B cell (primary cell): ENCODE measurements around the gene RNF187.

Experiments
- EZH2 ChIP-seq: IDR thresholded peaks from 2 replicates; pipeline ENCODE4 v1.6.1; 2012; ENCODE audit warnings: borderline replicate concordance, low read depth, mild to moderate bottlenecking, moderate library complexity, low read length; ENCODE audit not compliant: insufficient read depth, poor library complexity, severe bottlenecking
- TF ChIP-seq, protein P1 (sequence below): fragments of 200-600 bp; IDR thresholded peaks from one replicate; pipeline ENCODE4 v1.8.0; 2022; ENCODE audit warnings: antibody characterized with exemption, mild to moderate bottlenecking

DNA sequence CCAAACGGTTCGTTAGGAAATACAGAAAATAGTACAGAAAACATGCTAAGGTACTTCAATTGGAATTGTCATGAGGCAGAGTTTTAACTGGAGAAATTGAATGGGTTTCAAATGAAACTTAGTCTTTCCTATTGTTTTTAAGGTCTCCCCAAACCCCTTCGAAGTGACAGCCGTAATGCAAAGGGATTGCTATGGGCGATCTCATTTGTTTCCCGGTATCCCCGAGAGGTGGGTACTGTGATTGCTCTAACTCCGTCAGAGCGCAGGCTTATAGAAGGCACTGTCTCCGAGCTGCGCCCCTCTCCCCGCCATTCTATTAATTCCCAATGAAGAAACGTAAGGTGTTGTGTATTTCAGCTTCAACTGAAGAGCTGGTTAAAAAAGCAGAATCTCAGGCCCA is 22.0 kb upstream of the RNF187 start:
- TF ChIP-seq, protein P1, sequence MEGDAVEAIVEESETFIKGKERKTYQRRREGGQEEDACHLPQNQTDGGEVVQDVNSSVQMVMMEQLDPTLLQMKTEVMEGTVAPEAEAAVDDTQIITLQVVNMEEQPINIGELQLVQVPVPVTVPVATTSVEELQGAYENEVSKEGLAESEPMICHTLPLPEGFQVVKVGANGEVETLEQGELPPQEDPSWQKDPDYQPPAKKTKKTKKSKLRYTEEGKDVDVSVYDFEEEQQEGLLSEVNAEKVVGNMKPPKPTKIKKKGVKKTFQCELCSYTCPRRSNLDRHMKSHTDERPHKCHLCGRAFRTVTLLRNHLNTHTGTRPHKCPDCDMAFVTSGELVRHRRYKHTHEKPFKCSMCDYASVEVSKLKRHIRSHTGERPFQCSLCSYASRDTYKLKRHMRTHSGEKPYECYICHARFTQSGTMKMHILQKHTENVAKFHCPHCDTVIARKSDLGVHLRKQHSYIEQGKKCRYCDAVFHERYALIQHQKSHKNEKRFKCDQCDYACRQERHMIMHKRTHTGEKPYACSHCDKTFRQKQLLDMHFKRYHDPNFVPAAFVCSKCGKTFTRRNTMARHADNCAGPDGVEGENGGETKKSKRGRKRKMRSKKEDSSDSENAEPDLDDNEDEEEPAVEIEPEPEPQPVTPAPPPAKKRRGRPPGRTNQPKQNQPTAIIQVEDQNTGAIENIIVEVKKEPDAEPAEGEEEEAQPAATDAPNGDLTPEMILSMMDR = no peak
- no peak for TF ChIP-seq EZH2
